HL-60 (cell line): ENCODE results near the gene ZFR.

Experiments used
- CTCF ChIP-seq: IDR thresholded peaks from one replicate; pipeline ENCODE4 v1.5.1; 2011; ENCODE audit warnings: low read length, control low read depth, inconsistent platforms; ENCODE audit not compliant: insufficient read depth
- REST ChIP-seq: IDR thresholded peaks from 2 replicates; pipeline ENCODE4 v1.6.1; 2012; ENCODE audit warnings: low read depth; ENCODE audit not compliant: insufficient replicate concordance

- TF ChIP-seq REST = no peak
- no peak for TF ChIP-seq CTCF
Observed at GRCh38 chr5:32309761-32310160, 134.8 kb downstream of the ZFR start.
